Calu3 (cell line): ENCODE results near the gene CCDC107. TPM values are rescaled to one million over a fixed set of nuclear protein-coding genes. Genes with fewer than 3 reads are reported as not detected.

Experiments used
- BruUV-seq: library from RNA; stranded (reverse); fragments of 400-500 nt; replicated peaks from 2 replicates; lab custom pipeline; 2021; lab: Mats Ljungman, UMichigan
- CTCF ChIA-PET: fragments of 300-600 bp; sonication (Branson Sonifier 250); formaldehyde crosslinking; loops from one replicate; lab custom pipeline; 2022; ENCODE audit warnings: antibody characterized with exemption; lab: Charles Lee
- DNase-seq: peaks from one replicate; pipeline ENCODE4 v3.0.0; 2022
- H3K27ac Mint-ChIP-seq: one replicate; pipeline ENCODE4 v1.8.0; 2022; ENCODE audit warnings: mixed read lengths; ENCODE audit not compliant: unreplicated experiment
- H3K27me3 Mint-ChIP-seq: one replicate; pipeline ENCODE4 v1.8.0; 2022; ENCODE audit warnings: mixed read lengths; ENCODE audit not compliant: unreplicated experiment
- H3K36me3 Mint-ChIP-seq: one replicate; pipeline ENCODE4 v1.8.0; 2022; ENCODE audit warnings: mild to moderate bottlenecking, moderate library complexity, mixed read lengths; ENCODE audit not compliant: insufficient read depth, unreplicated experiment
- H3K4me1 Mint-ChIP-seq: one replicate; pipeline ENCODE4 v1.8.0; 2022; ENCODE audit warnings: mild to moderate bottlenecking, low read depth, mixed read lengths; ENCODE audit not compliant: unreplicated experiment
- H3K4me3 Mint-ChIP-seq: one replicate; pipeline ENCODE4 v1.8.0; 2022; ENCODE audit warnings: mild to moderate bottlenecking, low read depth, moderate library complexity, mixed read lengths; ENCODE audit not compliant: unreplicated experiment
- H3K9me3 Mint-ChIP-seq: one replicate; pipeline ENCODE4 v1.8.0; 2022; ENCODE audit warnings: low read depth, mixed read lengths; ENCODE audit not compliant: unreplicated experiment
- CTCF ChIP-seq: fragments of 200-600 bp; IDR thresholded peaks from one replicate; pipeline ENCODE4 v1.8.0; 2022; ENCODE audit warnings: antibody characterized with exemption; ENCODE audit not compliant: unreplicated experiment
- intact Hi-C: fragments of 100-400 bp; cut with micrococcal nuclease; formaldehyde crosslinking; loops from one replicate; pipeline ENCODE4 v1.10.0; 2022; ENCODE audit not compliant: unreplicated experiment
- microRNA-seq: library from miRNA; unstranded; fragments of <30 nt; microRNA quantifications from one replicate; pipeline ENCODE4 v1.2.0, GENCODE V29; 2022
- total RNA-seq: library from RNA; stranded (reverse); gene quantifications from 2 replicates; pipeline ENCODE4 v1.2.3, GENCODE V29; 2022

CCDC107 gene
- total RNA-seq, 1 experiment from 2014 or later = 7.9 TPM

- no peaks in the 10 kb centered on the region for H3K9me3 Mint-ChIP-seq
- H3K27ac Mint-ChIP-seq = no peak overlapping the region
- CTCF ChIA-PET = no interaction called here
- no TSS peak for BruUV-seq
- H3K4me1 Mint-ChIP-seq = no peaks in the 10 kb centered on the region
- no peaks in the 10 kb centered on the region for H3K27me3 Mint-ChIP-seq
- no peak overlapping the region for H3K4me3 Mint-ChIP-seq
- no peak for TF ChIP-seq CTCF
- no peak for DNase-seq
- intact Hi-C loops = no loop called here
- peaks cover 27% of the 10 kb centered on the region for H3K36me3 Mint-ChIP-seq
These were observed 47.8 kb downstream of the CCDC107 start for GRCh38 chr9:35705836-35706430.

GRCh38 chr9:35706951-35707350, 48.9 kb downstream of the CCDC107 start:
- Mint-ChIP-seq H3K27me3 (no peaks in the 10 kb centered on the region), H3K4me1 (no peaks in the 10 kb centered on the region), H3K27ac (no peak overlapping the region), H3K36me3 (peaks cover 32% of the 10 kb centered on the region), H3K9me3 (no peaks in the 10 kb centered on the region), H3K4me3 (no peak overlapping the region)
- TSS peak; percentile 18 for BruUV-seq
- no peak for DNase-seq
- CTCF ChIA-PET = no interaction called here
- intact Hi-C loops = no loop called here
- TF ChIP-seq CTCF = no peak

- no TSS peak for BruUV-seq
- no peak overlapping the region for H3K4me3 Mint-ChIP-seq
- no peak for DNase-seq
- TF ChIP-seq CTCF = no peak
- CTCF ChIA-PET = no interaction called here
- no peaks in the 10 kb centered on the region for H3K9me3 Mint-ChIP-seq
- intact Hi-C loops = no loop called here
- peaks cover 32% of the 10 kb centered on the region for H3K36me3 Mint-ChIP-seq
- H3K27me3 Mint-ChIP-seq = no peaks in the 10 kb centered on the region
- no peak overlapping the region for H3K27ac Mint-ChIP-seq
- H3K4me1 Mint-ChIP-seq = no peaks in the 10 kb centered on the region
These were observed 50.1 kb downstream of the CCDC107 start for GRCh38 chr9:35708146-35708545.

- peaks cover 49% of the 10 kb centered on the region for H3K36me3 Mint-ChIP-seq
- H3K27me3 Mint-ChIP-seq = no peaks in the 10 kb centered on the region
- no peak for TF ChIP-seq CTCF
- H3K4me3 Mint-ChIP-seq = no peak overlapping the region
- intact Hi-C loops = no loop called here
- CTCF ChIA-PET = no interaction called here
- no peak overlapping the region for H3K27ac Mint-ChIP-seq
- H3K4me1 Mint-ChIP-seq = no peaks in the 10 kb centered on the region
- no TSS peak for BruUV-seq
- no peak for DNase-seq
- H3K9me3 Mint-ChIP-seq = no peaks in the 10 kb centered on the region
These were observed 52.9 kb downstream of the CCDC107 start for GRCh38 chr9:35710818-35711500.

Small RNA genes lying within 50 kb of the gene (microRNA-seq; reads per million reads assigned to microRNA genes)
- gene MIR6852 = not detected

Other genes with a start within 250 kb of the CCDC107 start
- 8.6 and 10.5 TPM in 2 replicates for gene RUSC2, start 168.2 kb upstream of the CCDC107 start, total RNA-seq
- 20.9 and 24.6 TPM in 2 replicates for gene TESK1, start 53.0 kb upstream of the CCDC107 start, total RNA-seq
- 0.38 and 0.73 TPM in 2 replicates for gene CD72, start 39.9 kb upstream of the CCDC107 start, total RNA-seq
- not detected in 2 replicates for gene SIT1, start 7.4 kb upstream of the CCDC107 start, total RNA-seq
- gene RMRP, start 273 bp upstream of the CCDC107 start, total RNA-seq = 8,471 and 11,520 TPM in 2 replicates
- 14.2 and 15.4 TPM in 2 replicates for gene ARHGEF39, start 6.9 kb downstream of the CCDC107 start, total RNA-seq
- gene CA9, start 15.6 kb downstream of the CCDC107 start, total RNA-seq = 0.64 and 0.76 TPM in 2 replicates
- 138 and 145 TPM in 2 replicates for gene TPM2, start 31.6 kb downstream of the CCDC107 start, total RNA-seq
- gene TLN1, start 73.9 kb downstream of the CCDC107 start, total RNA-seq = 91.1 and 98.7 TPM in 2 replicates
- gene CREB3, start 74.4 kb downstream of the CCDC107 start, total RNA-seq = 26.5 and 29.4 TPM in 2 replicates
- 62.4 and 62.7 TPM in 2 replicates for gene GBA2, start 90.9 kb downstream of the CCDC107 start, total RNA-seq
- gene RGP1, start 91.0 kb downstream of the CCDC107 start, total RNA-seq = 26.6 and 31.6 TPM in 2 replicates
- gene MSMP, start 96.0 kb downstream of the CCDC107 start, total RNA-seq = not detected in 2 replicates
- 16.8 and 19.2 TPM in 2 replicates for gene NPR2, start 133.3 kb downstream of the CCDC107 start, total RNA-seq
- 0.97 and 1.2 TPM in 2 replicates for gene SPAG8, start 154.0 kb downstream of the CCDC107 start, total RNA-seq
- gene HINT2, start 156.8 kb downstream of the CCDC107 start, total RNA-seq = 33.9 and 39.7 TPM in 2 replicates
- not detected in 2 replicates for gene FAM221B, start 170.4 kb downstream of the CCDC107 start, total RNA-seq
- gene TMEM8B, start 170.9 kb downstream of the CCDC107 start, total RNA-seq = 2.5 and 3.7 TPM in 2 replicates
- gene OR13J1, start 212.1 kb downstream of the CCDC107 start, total RNA-seq = not detected in 2 replicates
- gene HRCT1, start 247.9 kb downstream of the CCDC107 start, total RNA-seq = 0.69 and 0.90 TPM in 2 replicates